HG03097 (cell line): Measurements from ENCODE around the gene GNB1L.
"Not testable (repeated sequence)": the region's sequence is repeated elsewhere in the genome, so short reads cannot be mapped to it uniquely, and the experiment has no call there.

ENCODE experiments used
- ATAC-seq: cut with Tn5 transposase; IDR thresholded peaks from one replicate; pipeline ENCODE4 v1.9.1; 2021; ENCODE audit not compliant: unreplicated experiment, low FRiP score

The GNB1L gene

DNA sequence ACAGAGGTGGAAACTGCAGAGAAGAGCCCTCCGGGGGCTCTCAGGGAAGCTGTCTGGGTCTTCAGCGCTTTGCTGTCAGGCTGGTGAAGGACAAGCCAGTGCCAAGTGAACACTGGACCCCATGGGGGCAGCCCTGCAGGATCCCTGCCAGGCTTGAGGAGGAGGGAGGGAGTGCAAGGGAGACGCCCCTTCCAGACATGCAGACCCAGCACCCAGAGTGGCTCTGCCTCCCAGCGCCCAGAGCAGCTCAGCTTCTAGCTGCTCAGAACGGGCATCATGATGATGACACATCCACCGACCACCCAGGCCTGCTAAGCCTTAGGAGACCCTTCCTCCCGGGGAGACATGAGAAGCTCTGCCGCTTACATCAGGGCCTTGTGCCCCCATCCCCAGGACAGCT, 54.4 kb downstream of the GNB1L start:
- no peak for ATAC-seq

- ATAC-seq: no peak
Observed at GRCh38 chr22:19799322-19800190, 55.1 kb downstream of the GNB1L start.

GRCh38 chr22:19798891-19799293, 55.8 kb downstream of the GNB1L start:
- no peak for ATAC-seq

- ATAC-seq: no peak
Observed at GRCh38 chr22:19798003-19798665, 56.5 kb downstream of the GNB1L start.

GRCh38 chr22:19797086-19798002, 57.3 kb downstream of the GNB1L start:
- no peak for ATAC-seq

GRCh38 chr22:19796160-19796559, 58.5 kb downstream of the GNB1L start:
- ATAC-seq: no peak

GRCh38 chr22:19795617-19796008, 59.1 kb downstream of the GNB1L start:
- no peak for ATAC-seq

DNA sequence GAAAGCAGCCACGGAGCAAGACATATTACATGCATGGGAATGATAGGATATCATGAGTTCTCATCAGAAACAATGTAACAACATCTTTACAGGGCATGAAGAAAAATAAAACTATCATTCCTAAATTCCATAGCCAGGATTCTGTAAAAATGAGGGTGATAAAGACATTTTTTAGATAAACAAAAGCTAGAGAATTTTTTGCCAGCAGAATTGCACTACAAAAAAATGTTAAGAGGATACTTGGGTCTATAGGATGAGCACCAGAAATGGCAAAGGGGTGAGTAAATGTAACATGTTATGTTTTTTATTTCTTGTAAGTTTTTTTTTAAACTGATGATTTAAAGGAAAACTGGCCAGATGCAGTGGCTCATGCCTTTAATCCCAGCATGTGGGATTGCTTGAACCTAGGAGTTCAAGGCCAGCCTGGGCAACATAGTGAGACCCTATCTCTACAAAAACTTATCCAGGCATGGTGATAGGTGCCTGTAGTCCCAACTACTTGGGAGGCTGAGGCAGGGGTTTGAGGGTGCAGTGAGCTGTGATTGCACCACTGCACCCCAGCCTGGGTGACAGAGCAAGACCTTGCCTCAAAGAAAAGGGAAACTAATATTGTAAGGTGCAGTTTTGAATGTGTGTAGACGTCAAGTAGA, 60.9 kb downstream of the GNB1L start:
- ATAC-seq: no peak

DNA sequence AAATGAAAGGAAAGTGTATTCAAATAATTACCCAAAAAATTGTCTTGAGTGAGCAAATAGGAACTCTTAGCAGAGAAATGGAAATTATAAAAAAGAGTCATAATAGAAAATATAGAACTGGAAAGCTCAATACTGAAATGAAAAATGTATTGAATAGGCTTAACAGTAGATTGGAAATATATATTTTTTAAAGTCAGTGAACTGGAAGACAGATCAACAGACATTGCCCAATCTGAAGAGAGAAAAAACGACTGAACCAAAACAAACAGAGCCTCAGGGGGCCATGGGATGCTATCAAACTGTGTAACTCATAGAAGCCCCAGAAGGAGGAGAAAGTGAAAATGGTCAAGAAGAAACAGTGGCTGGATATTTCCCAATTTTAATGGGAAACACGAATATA, 61.5 kb downstream of the GNB1L start:
- ATAC-seq: no peak

GRCh38 chr22:19792383-19792896, 62.2 kb downstream of the GNB1L start:
- not testable (repeated sequence) for ATAC-seq

GRCh38 chr22:19791894-19792293, 62.8 kb downstream of the GNB1L start:
- ATAC-seq: no peak

- no peak for ATAC-seq
Observed at GRCh38 chr22:19791243-19791642, 63.4 kb downstream of the GNB1L start.

- ATAC-seq: no peak
Observed at GRCh38 chr22:19789828-19790227, 64.8 kb downstream of the GNB1L start.

DNA sequence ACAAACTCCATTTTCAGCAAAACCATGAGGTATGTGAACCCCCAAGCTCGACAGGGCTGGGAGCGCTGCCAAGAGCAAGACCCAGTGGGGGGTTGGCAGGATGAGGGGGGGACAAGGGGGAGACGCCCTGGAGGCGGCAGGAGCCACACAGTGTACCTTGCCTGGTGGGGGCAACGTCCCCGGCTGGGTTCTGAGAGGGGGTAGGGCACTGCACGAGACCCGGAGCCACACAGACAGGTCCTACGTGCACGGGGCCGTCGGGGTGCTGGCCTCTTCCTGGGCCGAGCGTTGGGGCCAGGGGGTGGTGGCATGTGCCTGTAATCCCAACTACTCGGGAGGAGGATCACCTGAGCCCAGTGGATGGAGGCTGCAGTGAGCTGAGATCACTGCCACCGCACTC, 65.3 kb downstream of the GNB1L start:
- no peak for ATAC-seq

DNA sequence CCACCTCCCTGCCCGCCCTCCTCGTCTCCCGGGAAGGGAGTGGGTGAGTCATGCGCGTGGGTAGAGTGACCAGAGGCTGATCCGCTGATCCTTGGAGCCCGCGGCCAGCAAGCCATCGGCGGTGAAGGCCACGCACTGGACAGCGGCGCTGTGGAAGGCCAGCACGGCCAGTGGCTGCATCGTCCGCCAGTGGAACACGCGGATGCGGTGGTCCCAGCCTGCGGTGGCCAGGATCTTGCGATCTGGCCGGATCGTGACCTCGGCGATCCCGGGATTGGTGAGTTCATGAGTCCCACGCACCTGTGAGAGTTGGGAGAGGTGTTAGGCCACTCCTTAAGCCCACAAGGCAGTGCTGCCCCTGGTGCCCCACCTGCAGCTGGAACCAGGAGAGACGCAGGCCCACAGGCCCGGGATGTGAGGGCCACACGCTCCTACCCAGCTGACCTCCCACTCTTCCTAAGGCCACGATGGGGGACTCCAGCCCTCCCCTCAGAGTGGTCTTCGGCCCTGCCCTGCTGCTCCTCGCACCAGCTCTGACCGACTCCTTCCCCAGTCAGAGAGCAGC, 65.9 kb downstream of the GNB1L start:
- ATAC-seq: no peak

DNA sequence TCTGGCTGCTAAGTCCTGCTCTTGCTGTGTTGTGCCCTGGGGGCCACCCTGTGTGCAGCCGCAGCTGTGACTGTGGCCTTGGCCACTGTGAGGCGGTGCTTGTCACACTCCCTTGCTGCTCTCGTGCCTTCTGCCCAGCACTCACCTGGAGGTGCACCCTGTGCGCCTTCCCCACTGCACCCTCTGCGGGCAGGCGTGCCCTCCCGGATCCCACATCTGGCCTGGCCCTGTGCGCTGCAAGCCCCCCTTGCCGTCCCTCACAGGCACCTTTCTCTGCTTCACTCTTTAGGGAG, 66.9 kb downstream of the GNB1L start:
- ATAC-seq: no peak

- ATAC-seq: no peak
Observed at GRCh38 chr22:19786959-19787848, 67.5 kb downstream of the GNB1L start.

GRCh38 chr22:19786264-19786585, 68.4 kb downstream of the GNB1L start:
- no peak for ATAC-seq

- no peak for ATAC-seq
Observed at GRCh38 chr22:19785461-19786263, 69.0 kb downstream of the GNB1L start.
